ENCODE results near the gene KCNH1. TPM values are rescaled to one million over a fixed set of nuclear protein-coding genes. Genes with fewer than 3 reads are reported as not detected.

Gene KCNH1
- total and polyA plus RNA-seq, 10 of the 15 experiments (the other 5 are each of a cell fraction or from before 2014, with no cell fraction given) = 0.02 to 0.04 (median 0.04) TPM; not detected in 7

DNA sequence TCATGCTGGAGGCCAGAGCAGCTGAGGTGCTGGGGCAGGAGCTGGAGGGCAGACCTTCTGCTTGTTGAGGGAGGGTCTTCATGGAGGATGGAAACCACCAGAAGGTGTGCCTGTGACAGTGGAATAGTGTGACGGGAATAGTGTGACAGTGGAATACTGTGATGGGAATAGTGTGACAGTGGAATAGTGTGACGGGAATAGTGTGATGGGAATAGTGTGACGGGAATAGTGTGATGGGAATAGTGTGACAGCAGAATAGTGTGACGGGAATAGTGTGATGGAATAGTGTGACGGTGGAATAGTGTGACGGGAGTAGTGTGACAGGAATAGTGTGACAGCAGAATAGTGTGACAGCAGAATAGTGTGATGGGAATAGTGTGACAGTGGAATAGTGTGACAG lies 480.2 kb downstream of the KCNH1 start:
- no peak overlapping the region for H3K4me3 ChIP-seq
- H3K4me1 ChIP-seq (ENCODE audit: control insufficient read depth, insufficient read depth, low read length) = no peaks in the 10 kb centered on the region
- H3K27ac ChIP-seq (ENCODE audit: control insufficient read depth, insufficient read depth) = no peak overlapping the region
- intact Hi-C loops (cut with micrococcal nuclease; ENCODE audit: unreplicated experiment) = no loop called here
- RAD21 ChIA-PET (ENCODE audit: unreplicated experiment) = no interaction called here
- WGBS (ENCODE audit: insufficient coverage, insufficient replicate concordance, low lambda C conversion rate, missing lambda C conversion rate) = 41% methylated on average over 6 of the region's 6 CpGs
- no TSS peak for BruUV-seq (replicated peaks)
- ATAC-seq (peak; percentile 47), FAIRE-seq (peak; percentile 100), DNase-seq (ENCODE audit: low read depth, low spot score) (peak; percentile 13)
- H3K79me2 ChIP-seq (ENCODE audit: control insufficient read depth, insufficient read depth, low read length) = no peaks in the 10 kb centered on the region
- H3K9me3 ChIP-seq (replicated peaks; ENCODE audit: control insufficient read depth, insufficient read depth, low read length) = no peaks in the 10 kb centered on the region; the same call in 2 of the 3 replicates
- CTCF ChIA-PET = no interaction called here
- in situ Hi-C loops (cut with MboI) = no loop called here
- no peaks in the 10 kb centered on the region; a peak in 1 of 4 replicates for H3K36me3 ChIP-seq (ENCODE audit: control insufficient read depth in 2 of 2, insufficient read depth in 2 of 2, low read length in 1 of 2)
- no peaks in the 10 kb centered on the region for H4K20me1 ChIP-seq (ENCODE audit: control insufficient read depth, insufficient read depth)
- SMC1A ChIA-PET (ENCODE audit: uncharacterized antibody, unreplicated experiment) = interaction anchor here (0.6 kb wide), 1 partner anchor 11 kb away, joined by 3 read pairs; no protein-coding TSS in a partner anchor
- TF ChIP-seq, protein P1, sequence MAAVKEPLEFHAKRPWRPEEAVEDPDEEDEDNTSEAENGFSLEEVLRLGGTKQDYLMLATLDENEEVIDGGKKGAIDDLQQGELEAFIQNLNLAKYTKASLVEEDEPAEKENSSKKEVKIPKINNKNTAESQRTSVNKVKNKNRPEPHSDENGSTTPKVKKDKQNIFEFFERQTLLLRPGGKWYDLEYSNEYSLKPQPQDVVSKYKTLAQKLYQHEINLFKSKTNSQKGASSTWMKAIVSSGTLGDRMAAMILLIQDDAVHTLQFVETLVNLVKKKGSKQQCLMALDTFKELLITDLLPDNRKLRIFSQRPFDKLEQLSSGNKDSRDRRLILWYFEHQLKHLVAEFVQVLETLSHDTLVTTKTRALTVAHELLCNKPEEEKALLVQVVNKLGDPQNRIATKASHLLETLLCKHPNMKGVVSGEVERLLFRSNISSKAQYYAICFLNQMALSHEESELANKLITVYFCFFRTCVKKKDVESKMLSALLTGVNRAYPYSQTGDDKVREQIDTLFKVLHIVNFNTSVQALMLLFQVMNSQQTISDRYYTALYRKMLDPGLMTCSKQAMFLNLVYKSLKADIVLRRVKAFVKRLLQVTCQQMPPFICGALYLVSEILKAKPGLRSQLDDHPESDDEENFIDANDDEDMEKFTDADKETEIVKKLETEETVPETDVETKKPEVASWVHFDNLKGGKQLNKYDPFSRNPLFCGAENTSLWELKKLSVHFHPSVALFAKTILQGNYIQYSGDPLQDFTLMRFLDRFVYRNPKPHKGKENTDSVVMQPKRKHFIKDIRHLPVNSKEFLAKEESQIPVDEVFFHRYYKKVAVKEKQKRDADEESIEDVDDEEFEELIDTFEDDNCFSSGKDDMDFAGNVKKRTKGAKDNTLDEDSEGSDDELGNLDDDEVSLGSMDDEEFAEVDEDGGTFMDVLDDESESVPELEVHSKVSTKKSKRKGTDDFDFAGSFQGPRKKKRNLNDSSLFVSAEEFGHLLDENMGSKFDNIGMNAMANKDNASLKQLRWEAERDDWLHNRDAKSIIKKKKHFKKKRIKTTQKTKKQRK (IDR thresholded peaks at IDR 0.05; ENCODE audit: low read depth, low read length) = no peak
- POLR2A ChIA-PET = no interaction called here
- no peaks in the 10 kb centered on the region for H3K27me3 ChIP-seq (replicated peaks in 1 of 2; ENCODE audit: control insufficient read depth in 2 of 2, insufficient read depth in 2 of 2, low read length in 1 of 2)
- no peak overlapping the region for H2AFZ ChIP-seq (ENCODE audit: control insufficient read depth, low read depth, low read length)
- H3K9ac ChIP-seq (ENCODE audit: control insufficient read depth, insufficient read depth, low read length) = no peak overlapping the region
- no peak overlapping the region for H3K4me2 ChIP-seq (ENCODE audit: control insufficient read depth, insufficient read depth)

DNA sequence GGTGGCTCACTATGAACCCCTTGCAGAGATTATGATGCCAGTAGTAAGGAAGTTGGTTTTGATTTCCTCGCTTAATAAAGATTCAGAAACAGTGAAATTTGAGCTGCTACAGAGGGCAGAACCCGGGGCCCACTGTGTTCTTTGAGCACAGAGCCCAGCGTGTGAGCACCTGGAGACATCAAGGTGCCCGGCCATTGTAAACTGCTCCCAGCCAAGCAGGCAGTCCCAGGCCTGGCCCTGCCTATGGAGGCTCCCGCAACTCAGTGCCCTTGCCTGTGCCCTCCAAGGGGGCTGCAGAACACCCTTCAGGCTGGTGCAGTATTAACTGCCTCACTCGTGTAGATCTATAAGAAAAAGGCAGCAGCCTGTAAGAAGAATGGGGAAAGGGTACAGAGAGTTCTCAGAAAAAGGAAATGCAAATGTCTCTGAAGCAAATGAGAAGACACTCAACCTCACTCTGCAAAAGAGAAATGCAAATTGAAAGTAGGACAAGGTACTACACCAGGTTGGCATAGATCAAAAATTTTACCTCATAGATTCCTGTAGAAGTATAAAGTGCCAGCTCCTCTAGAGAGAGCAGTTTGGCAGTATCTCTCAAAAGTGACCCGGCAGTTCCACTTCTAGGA lies 481.5 kb downstream of the KCNH1 start:
- H3K4me1 ChIP-seq (ENCODE audit: control insufficient read depth, insufficient read depth, low read length) = no peaks in the 10 kb centered on the region
- WGBS (ENCODE audit: insufficient coverage, insufficient replicate concordance, low lambda C conversion rate, missing lambda C conversion rate) = 54% methylated on average over 7 of the region's 7 CpGs
- no peaks in the 10 kb centered on the region for H3K27me3 ChIP-seq (replicated peaks in 1 of 2; ENCODE audit: control insufficient read depth in 2 of 2, insufficient read depth in 2 of 2, low read length in 1 of 2)
- no peaks in the 10 kb centered on the region; a peak in 1 of 4 replicates for H3K36me3 ChIP-seq (ENCODE audit: control insufficient read depth in 2 of 2, insufficient read depth in 2 of 2, low read length in 1 of 2)
- no peak overlapping the region for H3K4me3 ChIP-seq
- no peak overlapping the region for H3K27ac ChIP-seq (ENCODE audit: control insufficient read depth, insufficient read depth)
- DNase-seq (ENCODE audit: low read depth, low spot score) = no peak
- no peak for FAIRE-seq
- in situ Hi-C loops (cut with MboI) = no loop called here
- H3K79me2 ChIP-seq (ENCODE audit: control insufficient read depth, insufficient read depth, low read length) = no peaks in the 10 kb centered on the region
- no peak for TF ChIP-seq NFXL1 (IDR thresholded peaks at IDR 0.05; ENCODE audit: borderline replicate concordance)
- TF ChIP-seq, protein P2, sequence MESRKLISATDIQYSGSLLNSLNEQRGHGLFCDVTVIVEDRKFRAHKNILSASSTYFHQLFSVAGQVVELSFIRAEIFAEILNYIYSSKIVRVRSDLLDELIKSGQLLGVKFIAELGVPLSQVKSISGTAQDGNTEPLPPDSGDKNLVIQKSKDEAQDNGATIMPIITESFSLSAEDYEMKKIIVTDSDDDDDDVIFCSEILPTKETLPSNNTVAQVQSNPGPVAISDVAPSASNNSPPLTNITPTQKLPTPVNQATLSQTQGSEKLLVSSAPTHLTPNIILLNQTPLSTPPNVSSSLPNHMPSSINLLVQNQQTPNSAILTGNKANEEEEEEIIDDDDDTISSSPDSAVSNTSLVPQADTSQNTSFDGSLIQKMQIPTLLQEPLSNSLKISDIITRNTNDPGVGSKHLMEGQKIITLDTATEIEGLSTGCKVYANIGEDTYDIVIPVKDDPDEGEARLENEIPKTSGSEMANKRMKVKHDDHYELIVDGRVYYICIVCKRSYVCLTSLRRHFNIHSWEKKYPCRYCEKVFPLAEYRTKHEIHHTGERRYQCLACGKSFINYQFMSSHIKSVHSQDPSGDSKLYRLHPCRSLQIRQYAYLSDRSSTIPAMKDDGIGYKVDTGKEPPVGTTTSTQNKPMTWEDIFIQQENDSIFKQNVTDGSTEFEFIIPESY (IDR thresholded peaks at IDR 0.05) = no peak
- TF ChIP-seq, protein P3, sequence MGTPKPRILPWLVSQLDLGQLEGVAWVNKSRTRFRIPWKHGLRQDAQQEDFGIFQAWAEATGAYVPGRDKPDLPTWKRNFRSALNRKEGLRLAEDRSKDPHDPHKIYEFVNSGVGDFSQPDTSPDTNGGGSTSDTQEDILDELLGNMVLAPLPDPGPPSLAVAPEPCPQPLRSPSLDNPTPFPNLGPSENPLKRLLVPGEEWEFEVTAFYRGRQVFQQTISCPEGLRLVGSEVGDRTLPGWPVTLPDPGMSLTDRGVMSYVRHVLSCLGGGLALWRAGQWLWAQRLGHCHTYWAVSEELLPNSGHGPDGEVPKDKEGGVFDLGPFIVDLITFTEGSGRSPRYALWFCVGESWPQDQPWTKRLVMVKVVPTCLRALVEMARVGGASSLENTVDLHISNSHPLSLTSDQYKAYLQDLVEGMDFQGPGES (IDR thresholded peaks at IDR 0.05) = no peak
- no peak for TF ChIP-seq SREBF2 (IDR thresholded peaks at IDR 0.05; ENCODE audit: low read length)
- TF ChIP-seq SRF (IDR thresholded peaks at IDR 0.05; ENCODE audit: low read depth in 2 of 2, low read length in 2 of 2) = no peak
- TF ChIP-seq SREBF1 (IDR thresholded peaks at IDR 0.05; ENCODE audit: low read length) = no peak
- TF ChIP-seq POU2F2 (IDR thresholded peaks at IDR 0.05; ENCODE audit: borderline replicate concordance, low read depth, low read length) = no peak
- no peak for TF ChIP-seq RAD21 (IDR thresholded peaks at IDR 0.05; ENCODE audit: insufficient read depth, low read depth, low read length)
- ChIA-PET RAD21 (ENCODE audit: unreplicated experiment) (interaction anchor here (1.5 kb wide), 1 partner anchor 32 kb away, joined by 3 read pairs; no protein-coding TSS in a partner anchor), POLR2A (no interaction called here), SMC1A (ENCODE audit: uncharacterized antibody, unreplicated experiment) (no interaction called here), CTCF (no interaction called here)
- intact Hi-C loops (cut with micrococcal nuclease; ENCODE audit: unreplicated experiment) = no loop called here
- H3K9ac ChIP-seq (ENCODE audit: control insufficient read depth, insufficient read depth, low read length) = no peak overlapping the region
- BruUV-seq (replicated peaks) = no TSS peak
- no peaks in the 10 kb centered on the region; the same call in 2 of the 3 replicates for H3K9me3 ChIP-seq (replicated peaks; ENCODE audit: control insufficient read depth, insufficient read depth, low read length)
- H2AFZ ChIP-seq (ENCODE audit: control insufficient read depth, low read depth, low read length) = no peak overlapping the region
- no peak overlapping the region for H3K4me2 ChIP-seq (ENCODE audit: control insufficient read depth, insufficient read depth)
- no peaks in the 10 kb centered on the region for H4K20me1 ChIP-seq (ENCODE audit: control insufficient read depth, insufficient read depth)
- ATAC-seq = no peak

Data from GM12878 (cell line).